ENCODE results near the gene USP6NL. TPM values are rescaled to one million over a fixed set of nuclear protein-coding genes. Genes with fewer than 3 reads are reported as not detected.

The USP6NL gene
- total and polyA plus RNA-seq, 2 of the 8 experiments (the other 6 are each of a cell fraction or from before 2014, with no cell fraction given), result 10.9 to 28.8 TPM

DNA sequence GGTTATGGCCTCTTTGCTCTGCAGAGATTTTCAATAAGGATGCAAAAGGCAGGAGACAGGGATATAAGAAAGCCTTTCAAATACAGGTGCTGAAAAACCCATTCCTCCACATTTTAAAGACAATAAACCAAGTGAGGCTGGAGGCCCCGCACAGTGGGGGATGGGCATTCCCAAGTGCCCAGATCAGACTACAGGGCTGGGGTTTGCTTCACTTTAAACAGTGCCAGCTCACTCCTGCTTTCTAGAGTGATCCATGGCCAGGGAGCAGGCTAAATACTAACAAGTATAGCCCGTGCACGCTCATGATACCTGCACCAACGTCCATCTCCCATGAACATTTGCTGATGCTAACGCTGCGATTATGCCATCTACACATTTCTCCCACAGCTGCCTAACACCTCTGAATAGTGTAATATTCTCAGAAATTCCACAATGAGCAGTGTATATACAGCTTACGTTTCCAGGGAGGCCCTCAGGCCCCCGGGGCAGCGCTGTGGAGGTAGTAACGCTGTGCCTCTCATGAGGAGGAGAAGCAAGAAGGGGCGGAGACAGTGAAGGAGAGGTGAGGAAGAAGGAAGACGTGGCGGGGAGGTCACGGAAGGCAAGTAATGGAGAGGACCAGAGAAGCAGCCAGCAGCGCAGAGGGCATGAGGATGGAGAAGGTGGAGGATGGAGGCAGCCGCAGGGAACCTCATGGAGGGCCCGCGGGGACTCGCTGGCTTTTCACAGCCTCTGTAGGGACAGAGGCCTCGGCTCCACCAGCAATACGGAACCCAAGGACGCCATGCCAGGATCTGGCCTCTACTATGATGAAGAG, 141.7 kb downstream of the USP6NL start:
- H2BK20ac ChIP-seq (ENCODE audit: low read length), result peak overlapping the region; percentile 94
- H2BK5ac ChIP-seq (ENCODE audit: low read depth, low read length), result peak overlapping the region; percentile 62; the same call in 1 of the 2 replicates
- no peaks in the 10 kb centered on the region for H3K9me3 ChIP-seq (ENCODE audit: insufficient read depth in 2 of 2, low read depth in 1 of 2, low read length in 1 of 2)
- no peak overlapping the region for H3K23ac ChIP-seq (ENCODE audit: insufficient read length)
- peak overlapping the region; percentile 55; the same call in 1 of the 2 replicates for H2BK15ac ChIP-seq (ENCODE audit: low read length)
- no peaks in the 10 kb centered on the region for H3K27me3 ChIP-seq (replicated peaks in 1 of 4; ENCODE audit: control insufficient read depth in 3 of 4, extremely low read depth in 1 of 4, insufficient read depth in 3 of 4, low read length in 3 of 4)
- no peak overlapping the region for H2AFZ ChIP-seq (ENCODE audit: low read length)
- peak overlapping the region; percentile 54 to 82 for H3K4me2 ChIP-seq (ENCODE audit: insufficient read depth in 1 of 2, low read depth in 2 of 2, low read length in 2 of 2)
- peak overlapping the region; percentile 24 for H3K4ac ChIP-seq (replicated peaks; ENCODE audit: insufficient read length, low read depth, low read length)
- peaks cover 0 to 15% of the 10 kb centered on the region in 2 experiments; a peak in 2 of 4 replicates for H3K79me2 ChIP-seq (ENCODE audit: control insufficient read depth in 1 of 2, insufficient read depth in 2 of 2, low read length in 2 of 2)
- H4K5ac ChIP-seq (ENCODE audit: insufficient read length, low read depth, low read length), result peak overlapping the region; percentile 46
- FAIRE-seq (no peak), DNase-seq (ENCODE audit: low read depth in 1 of 2, low spot score in 2 of 2) (peak in 1 of 2 experiments; percentile 49)
- peaks cover 2% of the 10 kb centered on the region; the same call in 1 of the 2 replicates for H3K23me2 ChIP-seq (ENCODE audit: low read depth, low read length)
- ChIA-PET POLR2A (ENCODE audit: partially characterized antibody) (interaction anchor here (0.7 kb wide), 1 partner anchor 451 kb away, joined by 3 read pairs; no protein-coding TSS in a partner anchor), CTCF (ENCODE audit: partially characterized antibody) (interaction anchor here (1.0 to 2.0 kb wide), 2 partner anchors 15 to 45 kb away, joined by 5 to 7 read pairs; no protein-coding TSS in a partner anchor)
- 0 out of 2 replicates have a peak overlapping the region, but pooled peaks have one; percentile 22 for H3K27ac ChIP-seq (ENCODE audit: low read depth, low read length)
- no peaks in the 10 kb centered on the region; a peak in 1 of 8 replicates for H3K36me3 ChIP-seq (ENCODE audit: control insufficient read depth in 2 of 4, insufficient read depth in 4 of 4, low read length in 3 of 4)
- peak overlapping the region in 1 of 4 experiments; percentile 8; a peak in 2 of 7 replicates for H3K9ac ChIP-seq (replicated peaks in 1 of 4; ENCODE audit: extremely low read depth in 1 of 4, low read depth in 3 of 4, low read length in 3 of 4)
- H3K79me1 ChIP-seq (ENCODE audit: low read depth, low read length), result peaks cover 7% of the 10 kb centered on the region; the same call in 1 of the 2 replicates
- H2BK12ac ChIP-seq (ENCODE audit: low read depth, low read length), result peak overlapping the region; percentile 10; the same call in 1 of the 2 replicates
- peak overlapping the region; percentile 30 for H2BK120ac ChIP-seq (replicated peaks; ENCODE audit: low read depth, low read length)
- WGBS, 2 experiments (ENCODE audit: extremely low coverage in 1 of 2, insufficient coverage in 1 of 2, insufficient read length in 1 of 2, insufficient replicate concordance in 2 of 2, low coverage in 1 of 2, low lambda C conversion rate in 2 of 2, missing lambda C conversion rate in 1 of 2), result 74% methylated on average over 22 of the region's 22 CpGs; no CpG with 5 or more reads in 1 of the 2 experiments
- H4K91ac ChIP-seq (replicated peaks; ENCODE audit: insufficient read length, low read length), result peak overlapping the region; percentile 12
- peak overlapping the region; percentile 78; the same call in 1 of the 2 replicates for H4K8ac ChIP-seq (ENCODE audit: extremely low read depth, insufficient read depth, low read length)
- peak overlapping the region in 2 of 4 experiments; percentile 6 to 36; a peak in 4 of 8 replicates for H3K4me3 ChIP-seq (ENCODE audit: extremely low read depth in 1 of 4, insufficient read depth in 2 of 4, low read depth in 3 of 4, low read length in 4 of 4)
- H2AK5ac ChIP-seq (ENCODE audit: low read depth, low read length), result peak overlapping the region; percentile 7; the same call in 1 of the 2 replicates
- H4K20me1 ChIP-seq (replicated peaks in 1 of 2; ENCODE audit: control insufficient read depth in 1 of 2, insufficient read depth in 2 of 2, low read length in 2 of 2), result peaks cover 0 to 1% of the 10 kb centered on the region in 2 experiments
- peaks cover 4 to 23% (median 21%) of the 10 kb centered on the region in 4 experiments; a peak in 6 of 7 replicates for H3K4me1 ChIP-seq (replicated peaks in 1 of 4; ENCODE audit: control insufficient read depth in 3 of 4, insufficient read depth in 4 of 4, low read length in 3 of 4)
- H3K18ac ChIP-seq (ENCODE audit: extremely low read depth, low read length), result peak overlapping the region; percentile 36; the same call in 1 of the 2 replicates
- H3K56ac ChIP-seq (replicated peaks; ENCODE audit: insufficient read length, low read depth, low read length), result no peak overlapping the region
- no peak overlapping the region for H3K14ac ChIP-seq (ENCODE audit: insufficient read length)
- TF ChIP-seq SAP30 (IDR thresholded peaks at IDR 0.05; ENCODE audit: insufficient read depth, insufficient replicate concordance, low read length) (no peak), CBX5 (IDR thresholded peaks at IDR 0.05; ENCODE audit: low read depth, low read length) (no peak), TCF12 (IDR thresholded peaks at IDR 0.05; ENCODE audit: low read depth, low read length) (0 out of 2 replicates have a peak, but pooled peaks have one; percentile 33), ASH2L (IDR thresholded peaks at IDR 0.05; ENCODE audit: low read length) (peak; percentile 75), KDM1A (IDR thresholded peaks at IDR 0.05; ENCODE audit: borderline replicate concordance, low read length) (no peak), RXRA (IDR thresholded peaks at IDR 0.05; ENCODE audit: insufficient read depth, low read depth, low read length) (no peak), TEAD4 (IDR thresholded peaks at IDR 0.05; ENCODE audit: low read depth, low read length) (no peak), SP1 (IDR thresholded peaks at IDR 0.05; ENCODE audit: low read depth, low read length) (peak; percentile 73; the same call in 1 of the 2 replicates)
- TF ChIP-seq, protein P1, sequence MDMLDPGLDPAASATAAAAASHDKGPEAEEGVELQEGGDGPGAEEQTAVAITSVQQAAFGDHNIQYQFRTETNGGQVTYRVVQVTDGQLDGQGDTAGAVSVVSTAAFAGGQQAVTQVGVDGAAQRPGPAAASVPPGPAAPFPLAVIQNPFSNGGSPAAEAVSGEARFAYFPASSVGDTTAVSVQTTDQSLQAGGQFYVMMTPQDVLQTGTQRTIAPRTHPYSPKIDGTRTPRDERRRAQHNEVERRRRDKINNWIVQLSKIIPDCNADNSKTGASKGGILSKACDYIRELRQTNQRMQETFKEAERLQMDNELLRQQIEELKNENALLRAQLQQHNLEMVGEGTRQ (IDR thresholded peaks at IDR 0.05; ENCODE audit: low read length), result no peak
